ENCODE data around the gene RBMX2.
"Not testable (repeated sequence)": the region's sequence is repeated elsewhere in the genome, so short reads cannot be mapped to it uniquely, and the experiment has no call there.

Gene RBMX2, protein sequence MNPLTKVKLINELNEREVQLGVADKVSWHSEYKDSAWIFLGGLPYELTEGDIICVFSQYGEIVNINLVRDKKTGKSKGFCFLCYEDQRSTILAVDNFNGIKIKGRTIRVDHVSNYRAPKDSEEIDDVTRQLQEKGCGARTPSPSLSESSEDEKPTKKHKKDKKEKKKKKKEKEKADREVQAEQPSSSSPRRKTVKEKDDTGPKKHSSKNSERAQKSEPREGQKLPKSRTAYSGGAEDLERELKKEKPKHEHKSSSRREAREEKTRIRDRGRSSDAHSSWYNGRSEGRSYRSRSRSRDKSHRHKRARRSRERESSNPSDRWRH

DNA sequence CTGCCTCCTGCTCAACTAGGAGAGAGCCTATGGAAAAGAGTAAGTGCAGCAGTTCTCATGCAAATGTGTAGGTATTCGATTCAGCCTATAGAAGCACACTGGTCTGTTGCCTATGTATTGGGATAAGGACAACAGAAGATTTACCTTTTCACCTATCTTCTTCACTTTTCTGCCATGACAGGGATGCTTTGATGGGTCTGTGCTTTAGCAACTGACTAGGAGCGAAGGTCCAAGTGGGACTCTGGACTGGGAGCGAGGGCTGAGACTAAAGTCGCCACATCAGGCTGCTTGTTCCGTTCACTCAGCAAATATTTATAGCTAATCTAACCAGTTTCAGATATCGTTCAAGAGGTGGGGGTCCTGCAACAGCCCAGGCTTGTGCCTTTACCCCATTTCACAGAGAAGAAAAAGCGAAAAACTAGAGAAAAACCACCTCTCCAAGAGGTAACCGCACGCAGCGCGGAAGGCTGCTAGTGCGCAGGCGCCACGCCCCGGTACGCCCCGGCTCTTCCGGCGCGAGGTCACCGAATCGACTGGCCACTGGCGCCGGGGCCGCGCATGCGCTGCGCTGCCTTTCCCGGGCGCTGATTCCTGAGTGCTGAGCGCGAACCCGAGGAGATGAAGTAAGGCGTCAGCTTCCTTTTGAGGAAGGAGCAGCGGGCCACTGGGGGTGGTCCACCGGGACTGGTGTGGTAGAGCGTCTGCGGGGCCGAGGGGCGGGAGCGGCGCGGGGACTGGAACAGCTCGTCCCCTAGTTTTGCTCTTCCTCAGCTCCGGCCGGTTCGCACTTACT, at the start of gene RBMX2:
Gene RBMX2 (plus strand): TSS at position 573 of the 793 bp plus-strand sequence. CDS start 46 bp downstream, at position 619.
- peak; percentile 77 for DNase-seq

DNA sequence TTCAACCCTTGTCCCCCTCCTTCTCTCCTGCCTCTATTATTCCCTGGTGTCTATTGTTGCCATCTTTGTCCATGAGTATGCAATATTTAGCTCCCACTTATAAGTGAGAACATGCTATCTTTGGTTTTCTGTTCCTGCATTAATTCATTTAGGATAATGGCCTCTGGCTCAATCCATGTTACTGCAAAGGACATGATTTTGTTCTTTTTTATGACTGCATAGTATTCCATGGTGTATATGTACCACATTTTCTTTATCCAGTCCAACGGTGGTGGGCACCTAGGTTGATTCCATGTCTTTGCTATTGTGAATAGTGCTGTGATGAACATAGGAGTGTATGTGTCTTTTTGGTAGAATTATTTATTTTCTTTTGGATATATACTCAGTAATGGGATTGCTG, 49.7 kb upstream of the RBMX2 start:
- DNase-seq, result not testable (repeated sequence)

- no peak for DNase-seq
These were observed 25.7 kb upstream of the RBMX2 start for GRCh38 chrX:130376077-130376476.

GRCh38 chrX:130378024-130378669, 23.6 kb upstream of the RBMX2 start:
- no peak for DNase-seq

DNA sequence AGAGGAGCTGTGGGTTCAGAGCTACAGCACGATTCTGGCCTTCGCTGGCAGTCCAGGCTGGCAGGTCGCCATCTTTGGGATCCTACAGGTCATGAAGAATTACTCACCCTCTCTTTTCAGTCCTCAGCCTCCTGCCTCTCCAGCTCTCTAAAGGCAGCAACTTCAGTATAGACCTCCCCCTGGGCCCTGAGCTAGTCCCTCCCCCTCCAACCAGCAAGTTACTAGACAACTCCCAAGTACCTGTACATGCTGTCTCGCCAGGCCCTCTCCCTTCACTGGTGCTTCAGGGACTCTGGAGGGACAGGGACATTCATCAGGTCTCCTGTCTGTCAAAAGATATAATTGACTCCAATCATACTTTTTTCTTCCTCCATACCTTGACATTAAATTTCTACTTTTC, 16.3 kb upstream of the RBMX2 start, which contains the start of gene GPR119:
Gene GPR119 (minus strand): TSS at position 155 of the 400 bp plus-strand sequence. CDS start 227 bp downstream, outside the sequence.
- no peak for DNase-seq

GRCh38 chrX:130386408-130386808, 15.4 kb upstream of the RBMX2 start:
- DNase-seq, result no peak

- no peak for DNase-seq
These were observed 8.2 kb upstream of the RBMX2 start for GRCh38 chrX:130393451-130394074.

- DNase-seq, result no peak
These were observed 6.4 kb upstream of the RBMX2 start for GRCh38 chrX:130395341-130395740.

- DNase-seq, result no peak
These were observed 459 bp downstream of the RBMX2 start for GRCh38 chrX:130402208-130402684.

DNA sequence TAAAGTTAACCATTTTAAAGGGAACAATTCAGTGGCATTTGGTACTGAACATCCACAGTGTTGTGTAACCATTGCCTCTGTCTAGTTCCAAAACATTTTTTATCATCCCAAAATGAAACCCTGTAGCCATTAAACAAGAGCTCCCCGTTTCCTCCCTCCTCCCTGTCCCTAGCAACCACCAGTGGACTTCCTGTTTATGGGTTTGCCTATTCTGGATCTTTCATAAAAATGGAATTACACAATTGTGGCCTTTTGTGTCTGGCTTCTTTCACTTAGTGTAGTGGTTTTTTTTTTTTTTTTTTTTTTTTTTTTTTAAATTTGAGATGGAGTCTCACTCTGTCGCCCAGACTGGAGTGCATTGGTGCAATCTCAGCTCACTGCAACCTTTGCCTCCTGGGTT, 11.6 kb downstream of the RBMX2 start:
- no peak for DNase-seq

- no peak for DNase-seq
These were observed 13.0 kb downstream of the RBMX2 start for GRCh38 chrX:130414800-130415199.

- no peak for DNase-seq
These were observed 13.4 kb downstream of the RBMX2 start for GRCh38 chrX:130415201-130415600.

- no peak for DNase-seq
These were observed 15.0 kb downstream of the RBMX2 start for GRCh38 chrX:130416785-130417184.

DNA sequence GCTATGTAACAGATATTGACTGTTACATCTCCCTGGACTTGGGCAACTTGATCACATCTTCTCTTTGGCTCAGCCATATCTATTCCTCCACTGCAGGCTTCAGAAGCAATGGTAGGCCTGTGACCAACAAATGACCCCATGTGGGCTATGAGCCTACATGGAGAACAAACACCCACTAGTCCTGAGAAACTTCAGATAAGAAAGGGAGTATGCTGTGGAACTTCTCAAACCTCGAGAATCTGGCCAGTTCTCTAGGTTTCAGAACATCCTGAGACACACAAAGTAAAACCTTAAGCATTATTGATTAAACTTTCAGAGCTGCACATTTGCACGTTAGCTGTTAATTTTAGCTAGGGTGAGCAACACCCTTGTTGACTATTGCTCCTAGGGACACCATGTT, 16.3 kb downstream of the RBMX2 start:
- DNase-seq, result no peak

- no peak for DNase-seq
These were observed 17.0 kb downstream of the RBMX2 start for GRCh38 chrX:130418740-130419139.

DNA sequence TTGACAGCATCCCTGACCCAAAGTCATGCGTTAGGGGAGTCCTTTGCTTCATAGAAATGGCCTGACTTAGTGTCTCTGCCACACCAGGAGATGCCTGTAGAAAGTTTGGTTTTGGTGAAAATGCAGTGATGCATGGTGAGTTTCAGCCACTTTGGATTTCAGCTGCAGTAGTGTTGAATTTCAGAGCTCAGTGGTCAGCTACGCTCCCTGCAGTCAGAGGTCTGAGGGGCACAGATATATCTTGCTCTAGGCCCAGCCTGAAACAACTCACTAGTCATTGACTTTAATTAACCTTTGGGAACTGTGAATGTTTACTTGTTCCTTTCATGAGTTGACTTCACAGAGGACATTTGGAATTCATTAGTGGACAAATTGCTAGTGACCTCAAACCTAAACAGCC, 17.5 kb downstream of the RBMX2 start:
- DNase-seq, result no peak

GRCh38 chrX:130426531-130426930, 24.7 kb downstream of the RBMX2 start:
- DNase-seq, result no peak

GRCh38 chrX:130429236-130429635, 27.4 kb downstream of the RBMX2 start:
- DNase-seq, result not testable (repeated sequence)

- DNase-seq, result no peak
These were observed 34.1 kb downstream of the RBMX2 start for GRCh38 chrX:130435937-130436336.

GRCh38 chrX:130437996-130438395, 36.2 kb downstream of the RBMX2 start:
- not testable (repeated sequence) for DNase-seq

- no peak for DNase-seq
These were observed 42.1 kb downstream of the RBMX2 start for GRCh38 chrX:130443875-130444274.

DNA sequence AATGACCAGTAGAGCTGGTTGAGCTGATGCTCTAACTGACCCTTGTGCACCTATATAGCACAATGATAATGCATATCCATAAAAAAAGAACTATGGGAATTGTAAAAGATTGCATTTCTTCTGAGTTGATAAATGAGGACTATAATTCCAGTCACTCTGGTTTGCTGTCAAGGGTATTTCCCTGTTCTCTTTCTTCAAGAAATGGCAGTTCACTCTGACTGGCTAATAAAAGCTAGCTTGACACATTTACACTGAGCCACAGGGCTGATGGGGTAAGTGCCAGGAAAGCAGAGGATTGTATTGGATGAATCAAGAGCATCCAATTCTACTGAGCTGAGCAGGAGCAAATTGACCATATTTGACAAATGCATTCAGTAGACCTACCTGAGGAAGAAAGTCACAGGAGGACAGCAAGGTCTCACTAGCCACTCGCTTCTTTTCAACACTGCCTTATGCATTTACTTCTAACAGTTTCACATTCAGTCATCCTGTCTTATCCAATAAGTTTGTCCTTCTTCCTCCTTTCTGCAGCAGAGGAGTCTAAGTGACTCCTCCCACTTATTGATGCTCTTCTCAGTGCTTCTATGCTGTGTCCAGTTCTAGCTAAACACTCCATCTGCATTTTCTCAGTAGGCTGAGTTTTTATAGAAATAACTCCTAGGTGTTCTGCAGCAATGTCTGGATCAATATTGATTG, 43.0 kb downstream of the RBMX2 start:
- no peak for DNase-seq

Measured in CD4-positive, alpha-beta T cell treated with Interleukin-21 for 1 hour (primary cell).